Liver (tissue), 9 donors: Measurements from ENCODE around the gene SH2D7. TPM values are rescaled to one million over a fixed set of nuclear protein-coding genes. Genes with fewer than 3 reads are reported as not detected.

Experiments
- DNase-seq: peaks from one replicate; pipeline ENCODE4 v3.0.0-alpha.2; 2017; ENCODE audit warnings: low spot score
- H3K27ac ChIP-seq, 2 donors: one replicate each; pipeline ENCODE4 v1.7.0; 2013; ENCODE audit warnings: inconsistent platforms in 2 of 2, low read length in 2 of 2, control low read depth in 1 of 2, low read depth in 1 of 2, mild to moderate bottlenecking in 1 of 2
- H3K27me3 ChIP-seq, 4 donors: one replicate each; pipeline versions ENCODE4 v1.6.1 to v1.7.0; 2013; ENCODE audit warnings: low read length in 3 of 4, inconsistent platforms in 1 of 4, mild to moderate bottlenecking in 1 of 4, moderate library complexity in 1 of 4; ENCODE audit not compliant: control insufficient read depth in 4 of 4, insufficient read depth in 4 of 4
- H3K36me3 ChIP-seq, 4 donors: one replicate each; pipeline versions ENCODE4 v1.6.1 to v1.7.0; 2013; ENCODE audit warnings: low read length in 3 of 4, mild to moderate bottlenecking in 3 of 4, low read depth in 1 of 4, moderate library complexity in 1 of 4; ENCODE audit not compliant: control insufficient read depth in 4 of 4, insufficient read depth in 3 of 4
- H3K4me1 ChIP-seq, 4 donors: one replicate each; pipeline versions ENCODE4 v1.6.1 to v1.7.0; 2013; ENCODE audit warnings: low read length in 3 of 4, mild to moderate bottlenecking in 3 of 4, moderate library complexity in 1 of 4; ENCODE audit not compliant: control insufficient read depth in 4 of 4, insufficient read depth in 4 of 4
- H3K4me3 ChIP-seq, 3 donors: one replicate each; pipeline versions ENCODE4 v1.6.1 to v1.7.0; 2013; ENCODE audit warnings: low read length in 3 of 3, control low read depth in 1 of 3, low read depth in 1 of 3, mild to moderate bottlenecking in 1 of 3
- H3K9ac ChIP-seq, 2 donors: one replicate each; pipeline ENCODE4 v1.7.0; 2013; ENCODE audit warnings: low read length in 2 of 2, mild to moderate bottlenecking in 2 of 2, moderate library complexity in 2 of 2, control low read depth in 1 of 2, low read depth in 1 of 2
- H3K9me3 ChIP-seq, 4 donors: one replicate each; pipeline versions ENCODE4 v1.6.1 to v1.7.0; 2013; ENCODE audit warnings: low read length in 3 of 4; ENCODE audit not compliant: control insufficient read depth in 4 of 4
- CTCF ChIP-seq: fragments of 150-350 bp; IDR thresholded peaks from 2 replicates; pipeline ENCODE4 v1.5.1; 2017; ENCODE audit warnings: improper control_type of control experiment, low read depth, low read length; ENCODE audit not compliant: missing input control
- EGR1 ChIP-seq, 2 donors: IDR thresholded peaks; 2 replicates each; pipeline ENCODE4 v1.6.1; 2016 to 2018; ENCODE audit warnings: antibody characterized with exemption in 2 of 2, low read depth in 2 of 2
- FOXA1 ChIP-seq: IDR thresholded peaks from 2 replicates; pipeline ENCODE4 v1.6.1; 2016; ENCODE audit warnings: antibody characterized with exemption
- FOXA2 ChIP-seq: IDR thresholded peaks from 2 replicates; pipeline ENCODE4 v1.6.1; 2016; ENCODE audit warnings: antibody characterized with exemption
- GABPA ChIP-seq, 2 donors: IDR thresholded peaks in 1 of 2; conservative IDR thresholded peaks in 1 of 2; 2 replicates each; pipeline ENCODE4 v1.6.1; 2016; ENCODE audit warnings: antibody characterized with exemption in 2 of 2, mild to moderate bottlenecking in 1 of 2, moderate library complexity in 1 of 2
- HNF4G ChIP-seq: IDR thresholded peaks from 2 replicates; pipeline ENCODE4 v1.6.1; 2016; ENCODE audit warnings: antibody characterized with exemption
- JUND ChIP-seq, 2 donors: IDR thresholded peaks; 2 replicates each; pipeline ENCODE4 v1.6.1; 2016; ENCODE audit warnings: antibody characterized with exemption in 2 of 2
- MAX ChIP-seq: IDR thresholded peaks from 2 replicates; pipeline ENCODE4 v1.6.1; 2016; ENCODE audit warnings: antibody characterized with exemption
- RAD21 ChIP-seq, 2 donors: IDR thresholded peaks; 2 replicates each; pipeline ENCODE4 v1.6.1; 2016; ENCODE audit warnings: antibody characterized with exemption in 2 of 2, mild to moderate bottlenecking in 2 of 2
- REST ChIP-seq: IDR thresholded peaks from 2 replicates; pipeline ENCODE4 v1.6.1; 2016; ENCODE audit warnings: antibody characterized with exemption, mild to moderate bottlenecking
- RXRA ChIP-seq, 2 donors: IDR thresholded peaks; 2 replicates each; pipeline ENCODE4 v1.6.1; 2017 to 2018; ENCODE audit warnings: antibody characterized with exemption in 2 of 2, mild to moderate bottlenecking in 1 of 2
- SP1 ChIP-seq: IDR thresholded peaks from 2 replicates; pipeline ENCODE4 v1.6.1; 2018; ENCODE audit warnings: antibody characterized with exemption, mild to moderate bottlenecking
- TAF1 ChIP-seq: conservative IDR thresholded peaks from 2 replicates; pipeline ENCODE4 v1.6.1; 2016; ENCODE audit warnings: antibody characterized with exemption, mild to moderate bottlenecking
- ZBTB33 ChIP-seq: IDR thresholded peaks from 2 replicates; pipeline ENCODE4 v1.6.1; 2016; ENCODE audit warnings: antibody characterized with exemption
- WGBS: extraction: QIAGEN DNeasy Blood & Tissue Kit; methylation state at CpG from one replicate; pipeline ENCODE4 v1.1.7; 2013; 5-methylcytosine and 5-hydroxymethylcytosine counted together
- polyA plus RNA-seq, 2 donors: library from polyadenylated mRNA; stranded (reverse) in 1 of 2; unstranded in 1 of 2; fragments of 200-250 nt in 1 of 2; fragments of >200 nt in 1 of 2; fragmentation: Nextera tagmentation in 1 of 2; extraction: Ambion mirVana in 1 of 2; gene quantifications; one replicate each; pipeline versions ENCODE4 v1.2.1 to v1.2.3, GENCODE V29; 2013 to 2015
- total RNA-seq, 2 donors: library from RNA; depleted of rRNA; stranded (reverse); fragments of >200 nt; gene quantifications; one replicate each; pipeline ENCODE4 v1.2.3, GENCODE V29; 2014
- donor health status: healthy.
- donor health status: healthy.
- donor health status: healthy.
- donor health status: healthy.
- donor health status: healthy.

SH2D7 gene
- total RNA-seq (not detected), polyA plus RNA-seq (not detected)

GRCh38 chr15:78092261-78093041 is at the start of gene SH2D7:
Gene SH2D7, plus strand, starts transcription at chr15:78092561. Its CDS starts 24 bp downstream, at chr15:78092585.
- Histone ChIP-seq H3K4me1 (peaks cover 3 to 14% (median 9%) of the 10 kb centered on the region in 4 donors), H3K27me3 (no peaks in the 10 kb centered on the region), H3K27ac (no peak within 1 kb of the TSS), H3K9ac (no peak within 1 kb of the TSS), H3K4me3 (no peak within 1 kb of the TSS), H3K9me3 (no peaks in the 10 kb centered on the region), H3K36me3 (no peaks in the 10 kb centered on the region)
- WGBS = 85% methylated on average over 11 of the region's 11 CpGs
- TF ChIP-seq RAD21 (IDR thresholded peaks at IDR 0.05) (no peak), SP1 (no peak), FOXA2 (no peak), TAF1 (no peak), ZBTB33 (no peak), REST (no peak), GABPA (IDR thresholded peaks at IDR 0.05 in 1 of 2, conservative IDR thresholded peaks at IDR 0.05 in 1 of 2) (no peak), JUND (IDR thresholded peaks at IDR 0.05) (no peak), MAX (no peak), EGR1 (IDR thresholded peaks at IDR 0.05; ENCODE audit: low read depth in 2 of 2) (no peak), HNF4G (no peak), FOXA1 (no peak), RXRA (IDR thresholded peaks at IDR 0.05) (no peak), CTCF (no peak)
- DNase-seq = no peak
